MCF 10A (cell line): Measurements from ENCODE around the gene ZKSCAN2. TPM values are rescaled to one million over a fixed set of nuclear protein-coding genes. Genes with fewer than 3 reads are reported as not detected.

Source experiments
- Bru-seq: library from RNA; stranded (reverse); fragments of 400-500 nt; gene quantifications from one replicate; lab custom pipeline; 2021; lab: Mats Ljungman, UMichigan
- BruChase-seq, 2 experiments: library from RNA; stranded (reverse); fragments of 400-500 nt; gene quantifications; one replicate each; lab custom pipeline; 2021; lab: Mats Ljungman, UMichigan
- BruUV-seq: library from RNA; stranded (reverse); fragments of 400-500 nt; replicated peaks from 2 replicates; lab custom pipeline; 2021; lab: Mats Ljungman, UMichigan
- CTCF ChIA-PET: fragments of 300-600 bp; sonication (Branson Sonifier 250); formaldehyde crosslinking; extraction: SDS; loops from one replicate; lab custom pipeline; 2021; ENCODE audit warnings: antibody characterized with exemption, inconsistent platforms; lab: Yijun Ruan, JAX
- POLR2A ChIA-PET: fragments of 300-600, 350-650 bp; sonication (Branson Sonifier 250); formaldehyde crosslinking; extraction: SDS; loops from one replicate; lab custom pipeline; 2020; ENCODE audit warnings: antibody characterized with exemption, inconsistent platforms; lab: Yijun Ruan, JAX
- DNase-seq: peaks from one replicate; pipeline ENCODE4 v3.0.0-alpha.2; 2018; ENCODE audit not compliant: unreplicated experiment
- H3K27ac Mint-ChIP-seq: one replicate; pipeline ENCODE4 v1.8.0; 2022; ENCODE audit warnings: mild to moderate bottlenecking, low read depth, mixed read lengths; ENCODE audit not compliant: unreplicated experiment
- H3K27me3 Mint-ChIP-seq: one replicate; pipeline ENCODE4 v1.8.0; 2022; ENCODE audit warnings: mixed read lengths; ENCODE audit not compliant: insufficient read depth, unreplicated experiment
- H3K36me3 Mint-ChIP-seq: one replicate; pipeline ENCODE4 v1.8.0; 2022; ENCODE audit warnings: mild to moderate bottlenecking, moderate library complexity, mixed read lengths; ENCODE audit not compliant: insufficient read depth, unreplicated experiment
- H3K4me1 Mint-ChIP-seq: one replicate; pipeline ENCODE4 v1.8.0; 2022; ENCODE audit warnings: mixed read lengths; ENCODE audit not compliant: insufficient read depth, unreplicated experiment
- H3K4me3 Mint-ChIP-seq: one replicate; pipeline ENCODE4 v1.8.0; 2022; ENCODE audit warnings: mild to moderate bottlenecking, moderate library complexity, mixed read lengths; ENCODE audit not compliant: unreplicated experiment
- H3K9me3 Mint-ChIP-seq: one replicate; pipeline ENCODE4 v1.8.0; 2022; ENCODE audit warnings: mixed read lengths; ENCODE audit not compliant: unreplicated experiment
- CTCF ChIP-seq: fragments of 200-600 bp; IDR thresholded peaks from one replicate; pipeline ENCODE4 v1.8.0; 2022; ENCODE audit warnings: antibody characterized with exemption, mild to moderate bottlenecking; ENCODE audit not compliant: unreplicated experiment
- intact Hi-C: fragments of 100-400 bp; cut with micrococcal nuclease; formaldehyde crosslinking; loops from 2 replicates; pipeline ENCODE4 v1.14.1; 2022
- long read RNA-seq: library from polyadenylated mRNA; stranded (forward); transcript quantifications from one replicate; pipeline ENCODE4 v2.0.0, GENCODE V29; 2022
- total RNA-seq: library from RNA; stranded (reverse); gene quantifications from 2 replicates; pipeline ENCODE4 v1.2.3, GENCODE V29; 2022

ZKSCAN2 gene
- 6.6 and 7.8 TPM in 2 replicates for total RNA-seq
- Bru-seq, nascent RNA: percentile 70 among the genes with signal in this experiment
- percentile 65 among the genes with signal in this experiment for BruChase-seq, experiment 1, labeled RNA remaining after a 6-hour chase
- percentile 82 among the genes with signal in this experiment for BruChase-seq, experiment 2, labeled RNA remaining after a 2-hour chase
- long read RNA-seq, full-length matches to known transcripts: 12 of 16 reads
- long read RNA-seq, partial matches to known transcripts: 0 of 16 reads
- long read RNA-seq, other reads (novel, unspliced or antisense): 4 of 16 reads

- CTCF ChIA-PET: interaction anchor here (0.6 to 1.1 kb wide), 4 partner anchors 9 to 32 kb away, joined by 3 to 7 read pairs (median 4); no protein-coding TSS in a partner anchor
- TF ChIP-seq CTCF: no peak
- H3K27me3 Mint-ChIP-seq: no peaks in the 10 kb centered on the region
- H3K4me3 Mint-ChIP-seq: peak within 1 kb of the TSS; percentile 91
- peaks cover 30% of the 10 kb centered on the region for H3K36me3 Mint-ChIP-seq
- peak within 1 kb of the TSS; percentile 99 for H3K27ac Mint-ChIP-seq
- intact Hi-C loops: no loop called here
- peaks cover 30% of the 10 kb centered on the region for H3K4me1 Mint-ChIP-seq
- H3K9me3 Mint-ChIP-seq: no peaks in the 10 kb centered on the region
- POLR2A ChIA-PET: interaction anchor here (0.7 to 1.5 kb wide), 3 partner anchors 9 to 333 kb away, joined by 3 to 7 read pairs (median 4); no protein-coding TSS in a partner anchor
- no TSS peak for BruUV-seq
- DNase-seq: peak; percentile 90
Measured at GRCh38 chr16:25257470-25257955, at the start of gene ZKSCAN2. Gene ZKSCAN2 (minus strand): TSS chr16:25257845. CDS start chr16:25257127, 718 bp downstream.

GRCh38 chr16:25299792-25300590, 42.3 kb upstream of the ZKSCAN2 start:
- no peak overlapping the region for H3K27ac Mint-ChIP-seq
- intact Hi-C loops: no loop called here
- POLR2A ChIA-PET: no interaction called here
- peaks cover 5% of the 10 kb centered on the region for H3K4me1 Mint-ChIP-seq
- DNase-seq: no peak
- BruUV-seq: no TSS peak
- TF ChIP-seq CTCF: no peak
- H3K4me3 Mint-ChIP-seq: no peak overlapping the region
- H3K36me3 Mint-ChIP-seq: no peaks in the 10 kb centered on the region
- no peaks in the 10 kb centered on the region for H3K27me3 Mint-ChIP-seq
- CTCF ChIA-PET: interaction anchor here (0.6 kb wide), 1 partner anchor 24 kb away, joined by 8 read pairs; no protein-coding TSS in a partner anchor
- H3K9me3 Mint-ChIP-seq: peaks cover 8% of the 10 kb centered on the region

GRCh38 chr16:25298165-25298872, 40.7 kb upstream of the ZKSCAN2 start:
- no peak for TF ChIP-seq CTCF
- ChIA-PET CTCF (interaction anchor here (0.6 to 0.9 kb wide), 2 partner anchors 73 to 125 kb away, joined by 3 read pairs; no protein-coding TSS in a partner anchor), POLR2A (no interaction called here)
- DNase-seq: no peak
- Mint-ChIP-seq H3K36me3 (no peaks in the 10 kb centered on the region), H3K4me3 (no peak overlapping the region), H3K9me3 (peaks cover 1% of the 10 kb centered on the region), H3K27me3 (no peaks in the 10 kb centered on the region), H3K4me1 (peaks cover 5% of the 10 kb centered on the region), H3K27ac (no peak overlapping the region)
- intact Hi-C loops: no loop called here
- no TSS peak for BruUV-seq
